Measurements from ENCODE around the gene CLASP1. TPM values are rescaled to one million over a fixed set of nuclear protein-coding genes. Genes with fewer than 3 reads are reported as not detected.
"Not testable (repeated sequence)": the region's sequence is repeated elsewhere in the genome, so short reads cannot be mapped to it uniquely, and the experiment has no call there.

CLASP1 gene
- total RNA-seq, 4 donors from 2014 or later, result 43.0 to 53.9 (median 51.3) TPM

DNA sequence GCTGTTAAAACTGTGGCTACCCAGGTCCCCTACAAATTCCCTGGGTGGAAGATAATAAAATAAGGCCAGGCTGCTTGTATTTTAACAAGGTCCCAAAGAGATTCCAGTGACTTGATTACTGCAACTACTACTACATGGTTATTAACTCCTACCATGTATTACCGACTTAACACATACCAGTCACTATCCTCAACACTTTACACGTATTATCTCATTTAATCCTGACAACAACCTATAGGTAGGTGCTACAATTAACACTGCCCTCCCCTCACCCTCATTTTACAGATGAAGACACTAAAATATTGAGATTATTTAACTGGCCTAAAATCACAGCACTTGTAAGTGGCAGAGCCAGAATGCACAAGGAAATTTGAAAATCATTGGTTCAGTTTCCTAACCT lies 5.4 kb downstream of the CLASP1 start:
- DNase-seq, result no peak
- no peaks in the 10 kb centered on the region for H3K36me3 ChIP-seq
- WGBS, 2 donors (ENCODE audit: low coverage in 1 of 2), result 98 to 100% methylated on average over 2 of the region's 2 CpGs
- intact Hi-C loops (cut with DNase I; ENCODE audit: low total_unique reads) (no loop called here), in situ Hi-C loops (cut with MboI; ENCODE audit: low pct_ligation_motif_present in 1 of 4, low pct_unique_long_range_greater_than_20kb in 1 of 4, low sequenced_read_pairs in 3 of 4) (no loop called here)
- H3K4me3 ChIP-seq, result no peak overlapping the region
- H3K9me3 ChIP-seq, result no peaks in the 10 kb centered on the region
- TF ChIP-seq EP300 (IDR thresholded peaks at IDR 0.05; ENCODE audit: low read depth), result no peak
- TF ChIP-seq CTCF (IDR thresholded peaks at IDR 0.05), result no peak
- no peak for TF ChIP-seq POLR2A (IDR thresholded peaks at IDR 0.05)
- no peak for TF ChIP-seq POLR2AphosphoS5 (IDR thresholded peaks at IDR 0.05)
- no peaks in the 10 kb centered on the region for H3K27me3 ChIP-seq
- no peak overlapping the region for H3K27ac ChIP-seq
- H3K4me1 ChIP-seq, result peaks cover 0 to 17% (median 14%) of the 10 kb centered on the region in 4 donors

DNA sequence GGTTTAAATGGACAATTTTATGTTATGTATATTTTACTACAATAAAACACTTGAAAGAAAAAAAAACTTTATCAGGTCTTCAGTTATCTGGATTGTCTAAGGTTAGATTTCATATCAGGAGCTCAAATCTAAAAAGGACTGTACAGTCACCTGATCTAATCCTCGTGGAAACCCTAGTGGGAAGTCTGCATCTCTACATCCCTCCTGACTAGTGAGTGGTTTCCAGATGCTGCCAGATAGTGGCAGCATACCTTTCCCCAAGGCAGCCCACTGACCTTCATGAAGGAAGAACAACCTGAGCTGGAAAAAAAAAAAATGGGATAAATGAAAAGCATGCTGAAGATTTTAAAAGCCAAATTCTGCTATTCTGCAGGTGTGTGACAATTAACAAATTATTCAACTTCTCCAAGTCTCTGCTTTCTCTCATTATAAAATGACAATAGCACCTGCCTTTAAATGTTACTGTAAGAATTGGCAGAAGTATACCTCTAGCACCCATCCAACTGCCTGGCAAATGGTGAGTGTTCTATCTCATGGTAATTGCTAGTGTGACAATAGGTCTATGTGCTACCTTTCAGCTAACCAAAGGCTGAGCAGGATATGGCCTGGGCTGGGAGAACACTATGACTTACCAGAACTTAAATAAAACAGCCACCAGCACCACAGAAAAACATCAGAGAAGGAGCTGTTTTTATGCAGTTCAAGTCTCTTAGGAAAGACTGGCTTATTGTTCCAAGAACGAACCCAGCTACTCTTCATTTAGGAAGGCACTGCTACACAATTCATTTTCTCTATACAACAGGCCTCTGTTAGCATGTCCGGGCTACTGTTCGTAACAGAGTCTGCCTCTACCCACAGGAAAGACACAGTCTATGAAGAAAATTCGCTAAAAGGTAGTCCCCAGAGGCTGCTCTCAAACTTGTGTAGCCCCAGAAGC lies 8.6 kb downstream of the CLASP1 start:
- DNase-seq, result no peak
- in situ Hi-C loops (cut with MboI; ENCODE audit: low pct_ligation_motif_present in 1 of 4, low pct_unique_long_range_greater_than_20kb in 1 of 4, low sequenced_read_pairs in 3 of 4) (no loop called here), intact Hi-C loops (cut with DNase I; ENCODE audit: low total_unique reads) (no loop called here)
- WGBS, 2 donors (ENCODE audit: low coverage in 1 of 2), result 74 to 77% methylated on average over 5 of the region's 5 CpGs
- no peak overlapping the region for H3K27ac ChIP-seq
- no peaks in the 10 kb centered on the region for H3K36me3 ChIP-seq
- H3K4me3 ChIP-seq, result no peak overlapping the region
- no peaks in the 10 kb centered on the region for H3K4me1 ChIP-seq
- H3K9me3 ChIP-seq, result no peaks in the 10 kb centered on the region
- H3K27me3 ChIP-seq, result no peaks in the 10 kb centered on the region
- TF ChIP-seq CTCF (IDR thresholded peaks at IDR 0.05) (no peak), POLR2AphosphoS5 (IDR thresholded peaks at IDR 0.05) (no peak), EP300 (IDR thresholded peaks at IDR 0.05; ENCODE audit: low read depth) (no peak), POLR2A (IDR thresholded peaks at IDR 0.05) (no peak)

- H3K27ac ChIP-seq; in situ Hi-C loops (cut with MboI; ENCODE audit: low pct_ligation_motif_present in 1 of 4, low pct_unique_long_range_greater_than_20kb in 1 of 4, low sequenced_read_pairs in 3 of 4): not testable (repeated sequence)
Observed at GRCh38 chr2:121639846-121640245, 9.4 kb downstream of the CLASP1 start.

GRCh38 chr2:121638333-121638732 lies 10.9 kb downstream of the CLASP1 start:
- no peak for DNase-seq
- H3K4me1 ChIP-seq, result peaks cover 0 to 22% (median 7%) of the 10 kb centered on the region in 4 donors
- intact Hi-C loops (cut with DNase I; ENCODE audit: low total_unique reads), result no loop called here
- in situ Hi-C loops (cut with MboI; ENCODE audit: low pct_ligation_motif_present in 1 of 4, low pct_unique_long_range_greater_than_20kb in 1 of 4, low sequenced_read_pairs in 3 of 4), result no loop called here
- no peaks in the 10 kb centered on the region for H3K27me3 ChIP-seq
- no peaks in the 10 kb centered on the region for H3K36me3 ChIP-seq
- 97 to 100% methylated on average over 3 of the region's 3 CpGs for WGBS, 2 donors (ENCODE audit: low coverage in 1 of 2)
- no peak overlapping the region for H3K27ac ChIP-seq
- H3K4me3 ChIP-seq, result no peak overlapping the region
- no peaks in the 10 kb centered on the region for H3K9me3 ChIP-seq
- TF ChIP-seq EP300 (IDR thresholded peaks at IDR 0.05; ENCODE audit: low read depth), result no peak
- no peak for TF ChIP-seq POLR2AphosphoS5 (IDR thresholded peaks at IDR 0.05)
- no peak for TF ChIP-seq POLR2A (IDR thresholded peaks at IDR 0.05)

More at GRCh38 chr2:121639846-121640245, 9.4 kb downstream of the CLASP1 start:
- 96 to 100% methylated on average over 2 to 6 of the region's 6 CpGs for WGBS, 2 donors (ENCODE audit: low coverage in 1 of 2)
- intact Hi-C loops (cut with DNase I; ENCODE audit: low total_unique reads); H3K9me3 ChIP-seq; H3K4me3 ChIP-seq; DNase-seq; H3K36me3 ChIP-seq; H3K27me3 ChIP-seq; H3K4me1 ChIP-seq: not testable (repeated sequence)

DNA sequence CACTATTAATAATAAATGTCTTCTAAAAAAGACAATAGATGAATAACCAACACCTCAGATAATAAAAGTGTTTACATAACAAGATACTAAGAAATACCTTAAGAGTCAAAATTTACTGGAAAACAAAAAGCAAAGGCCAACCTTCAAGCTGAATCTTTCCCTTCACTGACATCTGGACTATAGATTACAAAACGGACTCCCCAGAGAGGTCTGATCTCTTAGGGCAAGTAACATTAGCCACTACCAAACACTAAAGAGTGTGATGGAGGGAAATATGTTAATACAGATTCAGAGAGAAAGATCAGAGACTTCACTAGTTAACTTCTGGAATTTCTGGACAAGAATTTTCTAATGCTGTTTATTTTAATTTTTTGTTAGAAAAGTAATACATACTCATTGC lies 13.9 kb downstream of the CLASP1 start:
- no peaks in the 10 kb centered on the region for H3K9me3 ChIP-seq
- intact Hi-C loops (cut with DNase I; ENCODE audit: low total_unique reads), result no loop called here
- H3K4me1 ChIP-seq, result peaks cover 0 to 29% (median 7%) of the 10 kb centered on the region in 4 donors
- in situ Hi-C loops (cut with MboI; ENCODE audit: low pct_ligation_motif_present in 1 of 4, low pct_unique_long_range_greater_than_20kb in 1 of 4, low sequenced_read_pairs in 3 of 4), result no loop called here
- H3K4me3 ChIP-seq, result no peak overlapping the region
- no peaks in the 10 kb centered on the region for H3K36me3 ChIP-seq
- DNase-seq, result no peak
- TF ChIP-seq EP300 (IDR thresholded peaks at IDR 0.05; ENCODE audit: low read depth) (no peak), CTCF (IDR thresholded peaks at IDR 0.05) (no peak), POLR2AphosphoS5 (IDR thresholded peaks at IDR 0.05) (no peak), POLR2A (IDR thresholded peaks at IDR 0.05) (no peak)
- no peak overlapping the region for H3K27ac ChIP-seq
- 68 to 70% methylated on average over 1 of the region's 1 CpG for WGBS, 2 donors (ENCODE audit: low coverage in 1 of 2)
- H3K27me3 ChIP-seq, result no peaks in the 10 kb centered on the region
